Adrenal gland (tissue), 12 donors: ENCODE data around the gene GSE1. TPM values are rescaled to one million over a fixed set of nuclear protein-coding genes. Genes with fewer than 3 reads are reported as not detected.
A peak's percentile ranks its signal among the peaks of the same experiment; 100 is the strongest.

Experiments
- DNase-seq, 7 donors: peaks; one replicate each; pipeline ENCODE4 v3.0.0-alpha.2; 2019 to 2020
- H3K27ac ChIP-seq, 5 donors: fragments of 200-600 bp; sonication (generic) in 4 of 5; 1 replicate in 3 of 5; 2 replicates in 2 of 5; pipeline versions ENCODE4 v1.5.1 to v1.8.0; 2016 to 2020; ENCODE audit warnings: mild to moderate bottlenecking in 1 of 5
- H3K27me3 ChIP-seq: fragments of 200-600 bp; 2 replicates; pipeline ENCODE4 v1.8.0; 2021
- H3K36me3 ChIP-seq, 2 donors: fragments of 200-600 bp; replicated peaks in 1 of 2; 1 replicate in 1 of 2; 2 replicates in 1 of 2; pipeline versions ENCODE4 v1.5.1 to v1.8.0; 2018 to 2022
- H3K4me1 ChIP-seq, 2 donors: fragments of 200-600 bp; replicated peaks in 1 of 2; 1 replicate in 1 of 2; 2 replicates in 1 of 2; pipeline versions ENCODE4 v1.5.1 to v1.8.0; 2018 to 2021
- H3K4me3 ChIP-seq, 4 donors: fragments of 200-600 bp; sonication (generic) in 3 of 4; one replicate each; pipeline ENCODE4 v1.5.1; 2016 to 2018
- H3K9me3 ChIP-seq, 3 donors: fragments of 200-600 bp; sonication (generic) in 1 of 3; replicated peaks in 1 of 3; 1 replicate in 2 of 3; 2 replicates in 1 of 3; pipeline versions ENCODE4 v1.5.1 to v1.8.0; 2016 to 2021
- POLR2A ChIP-seq, 2 donors: fragments of 450-650 bp; IDR thresholded peaks; one replicate each; pipeline ENCODE4 v1.6.1; 2017; ENCODE audit warnings: antibody characterized with exemption in 2 of 2, mild to moderate bottlenecking in 2 of 2, moderate library complexity in 1 of 2
- WGBS, 4 donors: extraction: QIAGEN DNeasy Blood & Tissue Kit in 2 of 4; methylation state at CpG; one replicate each; pipeline versions ENCODE4 v1.1.5 to v1.1.7; 2013 to 2017; 5-methylcytosine and 5-hydroxymethylcytosine counted together
- intact Hi-C, 2 donors: fragments of 100-400 bp; cut with DNase I; formaldehyde crosslinking; loops; one replicate each; pipeline versions ENCODE4 v1.14.1 to v1.15.0; 2022 to 2023
- polyA plus RNA-seq, 3 donors: library from polyadenylated mRNA; stranded (reverse); fragments of 200-250 nt in 2 of 3; fragments of 350-450 nt in 1 of 3; fragmentation: Illumina TruSeq in 1 of 3; extraction: RNeasy Lipid Tissue Mini Kit (QIAGEN cat#74804) in 1 of 3; gene quantifications; one replicate each; pipeline ENCODE4 v1.2.3, GENCODE V29; 2013 to 2014
- total RNA-seq, 9 donors: library from RNA; depleted of rRNA in 4 of 9; stranded (reverse); fragments of >200 nt in 4 of 9; fragments of 120-200 nt in 1 of 9; fragmentation: NEBNext Ultra II Directional in 1 of 9; extraction: Animal tissue kit (Norgen Biotek cat#: 25700) in 1 of 9; gene quantifications; one replicate each; pipeline versions ENCODE4 v1.1.0 to v1.2.4, GENCODE V29; 2013 to 2023
- TF ChIP-seq, protein P1 (sequence below), 6 experiments: fragments of 450-650 bp in 4 of 6; fragments of 200-600 bp in 2 of 6; sonication (generic) in 1 of 6; IDR thresholded peaks; 1 replicate in 5 of 6; 2 replicates in 1 of 6; pipeline versions ENCODE4 v1.5.1 to v1.8.0; 2016 to 2021; ENCODE audit warnings: antibody characterized with exemption in 6 of 6, mild to moderate bottlenecking in 2 of 6, moderate library complexity in 1 of 6
- donor health status: healthy with polysubstance abuse.
- donor health status: Bipolar disorder and iron deficiency.
- donor health status: DM: yes; HTN: yes; CAD: no.
- donor health status: DM: no; HTN: no; CAD: no.
- donor health status: DM: no; HTN: no; CAD: no.
- donor health status: DM: yes; HTN: yes; CAD: no.

The GSE1 gene
- total and polyA plus RNA-seq, 12 donors = 7.8 to 99.9 (median 64.8) TPM

DNA sequence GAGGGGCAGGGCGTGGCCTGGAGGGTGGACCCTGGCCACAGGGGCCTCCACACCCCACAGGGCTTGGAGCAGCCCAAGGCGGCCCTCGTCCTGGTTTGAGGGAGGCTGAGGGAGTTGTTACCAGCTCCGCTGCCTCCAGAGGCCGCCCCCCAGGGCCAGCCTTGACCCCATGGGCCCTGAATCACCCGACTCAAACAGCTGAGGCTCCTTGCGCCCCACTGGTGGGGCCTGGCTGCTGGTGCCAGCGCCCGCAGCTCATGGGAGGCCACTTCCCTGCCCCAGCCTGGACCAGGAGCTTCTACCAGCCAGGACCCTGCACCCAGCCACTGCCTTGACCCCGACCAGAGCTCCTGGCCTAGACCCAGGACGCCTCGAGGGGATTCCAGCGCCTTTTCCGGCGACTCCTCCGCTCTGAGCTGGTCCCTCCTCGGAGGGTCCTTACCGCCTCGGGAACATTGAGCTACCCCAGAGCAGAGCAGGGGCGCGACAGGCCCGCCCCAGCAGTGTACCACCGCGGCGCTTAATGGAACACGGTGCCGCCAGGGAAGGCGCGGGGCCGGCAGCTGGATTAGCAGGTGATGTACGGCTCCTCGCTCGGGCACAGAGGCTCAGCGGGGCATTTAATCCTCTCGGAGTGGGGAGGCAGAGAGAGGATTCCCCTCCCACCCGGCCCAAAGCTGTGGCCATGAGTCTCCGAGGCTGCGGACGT is 37.2 kb downstream of the GSE1 start:
- no peak for TF ChIP-seq POLR2A (IDR thresholded peaks at IDR 0.05)
- TF ChIP-seq, protein P1, sequence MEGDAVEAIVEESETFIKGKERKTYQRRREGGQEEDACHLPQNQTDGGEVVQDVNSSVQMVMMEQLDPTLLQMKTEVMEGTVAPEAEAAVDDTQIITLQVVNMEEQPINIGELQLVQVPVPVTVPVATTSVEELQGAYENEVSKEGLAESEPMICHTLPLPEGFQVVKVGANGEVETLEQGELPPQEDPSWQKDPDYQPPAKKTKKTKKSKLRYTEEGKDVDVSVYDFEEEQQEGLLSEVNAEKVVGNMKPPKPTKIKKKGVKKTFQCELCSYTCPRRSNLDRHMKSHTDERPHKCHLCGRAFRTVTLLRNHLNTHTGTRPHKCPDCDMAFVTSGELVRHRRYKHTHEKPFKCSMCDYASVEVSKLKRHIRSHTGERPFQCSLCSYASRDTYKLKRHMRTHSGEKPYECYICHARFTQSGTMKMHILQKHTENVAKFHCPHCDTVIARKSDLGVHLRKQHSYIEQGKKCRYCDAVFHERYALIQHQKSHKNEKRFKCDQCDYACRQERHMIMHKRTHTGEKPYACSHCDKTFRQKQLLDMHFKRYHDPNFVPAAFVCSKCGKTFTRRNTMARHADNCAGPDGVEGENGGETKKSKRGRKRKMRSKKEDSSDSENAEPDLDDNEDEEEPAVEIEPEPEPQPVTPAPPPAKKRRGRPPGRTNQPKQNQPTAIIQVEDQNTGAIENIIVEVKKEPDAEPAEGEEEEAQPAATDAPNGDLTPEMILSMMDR (IDR thresholded peaks at IDR 0.05) = no peak
- WGBS, 4 donors = 40 to 68% (median 54%) methylated on average over 10 to 39 of the region's 39 CpGs
- DNase-seq = peak in 3 of 7 donors; percentile 50 to 58 (median 57)
- intact Hi-C loops = no loop called here
- H3K9me3 ChIP-seq = no peaks in the 10 kb centered on the region
- H3K36me3 ChIP-seq = peaks cover 0 to 22% of the 10 kb centered on the region in 2 donors
- H3K4me1 ChIP-seq = peaks cover 34 to 44% of the 10 kb centered on the region in 2 donors
- no peak overlapping the region for H3K4me3 ChIP-seq
- H3K27ac ChIP-seq = peak overlapping the region in 4 of 5 donors; percentile 60 to 90 (median 82)
- no peaks in the 10 kb centered on the region for H3K27me3 ChIP-seq

DNA sequence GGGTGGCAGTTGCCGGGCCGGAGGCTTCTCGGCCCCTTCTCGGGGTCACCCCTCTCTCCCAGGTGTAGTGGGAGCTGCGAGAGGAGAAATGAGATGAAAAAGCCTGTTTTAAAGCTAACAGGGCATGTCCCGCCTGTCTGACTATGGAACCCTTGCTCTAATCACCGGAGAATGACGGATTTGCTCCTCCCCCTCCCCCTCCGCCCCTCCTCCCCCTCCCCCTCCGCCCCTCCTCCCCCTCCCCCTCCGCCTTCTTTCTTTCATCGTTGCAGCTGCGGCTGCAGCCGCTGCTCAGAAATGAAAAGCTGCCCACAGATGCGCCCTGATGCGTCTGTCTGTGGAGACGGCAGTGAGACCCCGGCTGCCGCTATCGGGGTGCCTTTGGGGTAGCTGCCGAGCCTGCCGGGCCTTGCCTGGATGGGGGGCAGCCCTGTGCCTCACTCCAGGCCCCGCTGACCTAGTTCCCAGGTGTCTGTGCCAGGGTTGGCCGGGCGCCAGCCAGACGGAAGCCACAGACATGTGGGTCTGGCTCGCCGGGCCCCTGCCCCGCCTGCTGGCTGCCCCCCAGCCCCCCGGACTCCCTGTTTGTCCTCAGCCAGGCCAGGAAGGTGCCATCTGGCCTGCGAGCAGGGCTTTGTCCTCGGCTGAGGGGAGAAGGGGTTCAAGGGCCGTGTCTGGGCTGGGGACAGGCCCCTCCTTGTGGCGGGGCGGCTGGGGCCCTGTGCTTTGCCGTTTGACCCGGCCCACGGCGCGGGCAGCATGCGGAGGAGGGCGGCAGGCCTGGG is 37.9 kb downstream of the GSE1 start:
- Histone ChIP-seq H3K36me3 (peaks cover 0 to 30% of the 10 kb centered on the region in 2 donors), H3K4me1 (peaks cover 34 to 44% of the 10 kb centered on the region in 2 donors), H3K27ac (peak overlapping the region in 4 of 5 donors; percentile 83 to 95 (median 86)), H3K27me3 (no peaks in the 10 kb centered on the region), H3K4me3 (no peak overlapping the region), H3K9me3 (no peaks in the 10 kb centered on the region)
- 29 to 56% (median 41%) methylated on average over 14 to 38 of the region's 42 CpGs for WGBS, 4 donors
- no peak for TF ChIP-seq POLR2A (IDR thresholded peaks at IDR 0.05)
- TF ChIP-seq, protein P1 (IDR thresholded peaks at IDR 0.05) = no peak
- peak; percentile 72 to 92 (median 83) for DNase-seq
- intact Hi-C loops = no loop called here

DNA sequence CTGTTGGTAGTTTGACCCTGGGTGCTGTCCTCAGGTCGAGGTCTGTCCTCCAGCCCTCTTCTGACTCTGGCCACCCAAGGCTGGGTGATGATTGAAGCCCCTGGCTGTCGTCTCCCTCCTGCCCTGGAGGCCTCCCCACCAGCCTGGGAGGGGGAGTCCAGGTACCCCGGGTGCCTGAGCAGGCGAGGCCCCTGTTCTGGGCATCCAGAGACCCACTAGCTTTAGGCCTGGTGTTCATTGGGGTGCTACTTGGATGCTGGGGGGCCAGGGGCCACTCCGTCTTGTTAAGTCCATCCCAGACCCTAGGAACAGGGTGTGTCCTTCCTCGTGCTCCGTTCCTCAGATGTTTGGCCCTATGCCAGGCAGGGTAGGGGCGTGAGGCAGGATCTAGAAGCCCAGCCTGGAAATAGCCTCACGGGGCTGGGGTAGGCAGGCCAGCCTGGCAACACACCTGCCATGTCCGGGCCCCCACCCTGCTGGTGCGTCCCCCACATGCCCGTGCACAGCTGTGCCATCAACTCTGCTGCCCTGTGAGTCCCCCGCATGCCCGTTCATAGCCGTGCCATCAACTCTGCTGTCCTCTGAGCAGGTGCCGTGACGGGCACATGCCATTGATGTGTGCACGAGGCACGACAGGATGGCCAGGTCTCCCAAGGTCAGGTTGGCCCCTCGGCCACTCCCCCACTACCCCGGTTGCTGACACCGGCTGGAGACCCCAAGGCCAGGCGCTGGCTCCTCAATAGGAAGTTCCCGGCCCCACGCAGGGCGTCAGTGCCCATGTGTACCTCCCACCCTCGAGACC is 38.7 kb downstream of the GSE1 start:
- peak in 6 of 7 donors; percentile 44 to 68 (median 59) for DNase-seq
- TF ChIP-seq, protein P1 (IDR thresholded peaks at IDR 0.05) = no peak
- TF ChIP-seq POLR2A (IDR thresholded peaks at IDR 0.05) = no peak
- WGBS, 4 donors = 33 to 52% (median 40%) methylated on average over 11 to 27 of the region's 27 CpGs
- Histone ChIP-seq H3K9me3 (no peaks in the 10 kb centered on the region), H3K27ac (peak overlapping the region; percentile 78 to 95 (median 83)), H3K4me3 (no peak overlapping the region), H3K4me1 (peaks cover 34 to 44% of the 10 kb centered on the region in 2 donors), H3K27me3 (no peaks in the 10 kb centered on the region), H3K36me3 (peaks cover 0 to 38% of the 10 kb centered on the region in 2 donors)
- intact Hi-C loops = no loop called here
